ENCODE measurements around the gene MTRR. TPM values are rescaled to one million over a fixed set of nuclear protein-coding genes. Genes with fewer than 3 reads are reported as not detected.

MTRR gene
- total RNA-seq, result 8.5 and 18.7 TPM in 2 replicates

- DNase-seq (ENCODE audit: low read depth in 2 of 2), result peak; percentile 96 to 97
Measured at GRCh38 chr5:7868773-7869473, at the start of gene MTRR, which contains the start of gene FASTKD3. Gene MTRR (plus strand): TSS chr5:7869148. CDS start chr5:7870795, 1,647 bp downstream. Gene FASTKD3 (minus strand): TSS chr5:7869031. CDS start chr5:7868083, 948 bp downstream.

GRCh38 chr5:7822449-7822848 lies 46.5 kb upstream of the MTRR start:
- DNase-seq (ENCODE audit: low read depth in 2 of 2), result no peak

- no peak for DNase-seq (ENCODE audit: low read depth in 2 of 2)
Measured at GRCh38 chr5:7823594-7823993, 45.4 kb upstream of the MTRR start.

- no peak for DNase-seq (ENCODE audit: low read depth in 2 of 2)
Measured at GRCh38 chr5:7824995-7825394, 44.0 kb upstream of the MTRR start.

- DNase-seq (ENCODE audit: low read depth in 2 of 2), result no peak
Measured at GRCh38 chr5:7825630-7826029, 43.3 kb upstream of the MTRR start.

- no peak for DNase-seq (ENCODE audit: low read depth in 2 of 2)
Measured at GRCh38 chr5:7827610-7828009, 41.3 kb upstream of the MTRR start.

- no peak for DNase-seq (ENCODE audit: low read depth in 2 of 2)
Measured at GRCh38 chr5:7828269-7828668, 40.7 kb upstream of the MTRR start.

- no peak for DNase-seq (ENCODE audit: low read depth in 2 of 2)
Measured at GRCh38 chr5:7834982-7835381, 34.0 kb upstream of the MTRR start.

GRCh38 chr5:7837403-7837802 lies 31.5 kb upstream of the MTRR start:
- DNase-seq (ENCODE audit: low read depth in 2 of 2), result no peak

GRCh38 chr5:7842531-7842930 lies 26.4 kb upstream of the MTRR start:
- DNase-seq (ENCODE audit: low read depth in 2 of 2), result no peak

GRCh38 chr5:7844901-7845300 lies 24.0 kb upstream of the MTRR start:
- no peak for DNase-seq (ENCODE audit: low read depth in 2 of 2)

GRCh38 chr5:7845557-7845956 lies 23.4 kb upstream of the MTRR start:
- DNase-seq (ENCODE audit: low read depth in 2 of 2), result no peak

GRCh38 chr5:7846327-7846726 lies 22.6 kb upstream of the MTRR start:
- no peak for DNase-seq (ENCODE audit: low read depth in 2 of 2)

- no peak for DNase-seq (ENCODE audit: low read depth in 2 of 2)
Measured at GRCh38 chr5:7848296-7848695, 20.7 kb upstream of the MTRR start.

- peak in 1 of 2 donors; percentile 5 for DNase-seq (ENCODE audit: low read depth in 2 of 2)
Measured at GRCh38 chr5:7849681-7850394, 19.1 kb upstream of the MTRR start.

GRCh38 chr5:7850395-7851239 lies 18.3 kb upstream of the MTRR start, which contains the start of gene CFAP90:
Gene CFAP90 (minus strand): TSS chr5:7851133. CDS start chr5:7851021, 112 bp downstream.
- peak; percentile 27 to 71 for DNase-seq (ENCODE audit: low read depth in 2 of 2)

GRCh38 chr5:7851240-7851592 lies 17.7 kb upstream of the MTRR start:
- no peak for DNase-seq (ENCODE audit: low read depth in 2 of 2)

- peak in 1 of 2 donors; percentile 44 for DNase-seq (ENCODE audit: low read depth in 2 of 2)
Measured at GRCh38 chr5:7851617-7852289, 17.2 kb upstream of the MTRR start.

- DNase-seq (ENCODE audit: low read depth in 2 of 2), result no peak
Measured at GRCh38 chr5:7852542-7852941, 16.4 kb upstream of the MTRR start.

GRCh38 chr5:7852988-7853387 lies 16.0 kb upstream of the MTRR start:
- no peak for DNase-seq (ENCODE audit: low read depth in 2 of 2)

- DNase-seq (ENCODE audit: low read depth in 2 of 2), result no peak
Measured at GRCh38 chr5:7855611-7856010, 13.3 kb upstream of the MTRR start.

Measured in lung microvascular endothelial cell (primary cell).